ENCODE data around the gene STPG1. TPM values are rescaled to one million over a fixed set of nuclear protein-coding genes. Genes with fewer than 3 reads are reported as not detected.

Gene STPG1
- total RNA-seq, 1 donor from 2014 or later: 4.2 TPM

DNA sequence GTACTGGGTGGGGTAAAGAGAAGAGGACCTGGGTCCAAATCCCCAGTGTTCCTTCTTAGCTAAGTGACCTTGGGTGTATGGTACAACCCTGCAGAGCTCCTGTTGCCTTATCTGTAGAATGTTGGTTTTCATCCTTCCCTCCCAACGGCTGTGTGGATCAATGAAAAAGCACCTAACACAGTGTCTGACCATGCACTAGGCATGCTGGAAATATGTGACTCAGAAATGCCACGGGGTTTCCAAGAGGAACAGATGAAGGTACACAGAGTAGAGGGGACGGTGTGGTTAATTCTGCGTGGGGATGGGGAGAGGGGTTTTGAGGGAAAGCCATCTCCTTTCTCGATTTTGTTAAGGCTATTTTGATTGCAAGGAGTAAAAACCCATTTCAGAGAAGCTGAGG, 10.6 kb upstream of the STPG1 start:
- no peaks in the 10 kb centered on the region for H3K27me3 ChIP-seq
- DNase-seq (ENCODE audit: extremely low spot score in 2 of 2): no peak
- no peak overlapping the region for H3K27ac ChIP-seq
- intact Hi-C loops (cut with DNase I): no loop called here
- no peaks in the 10 kb centered on the region for H3K4me1 ChIP-seq
- TF ChIP-seq POLR2AphosphoS5 (IDR thresholded peaks at IDR 0.05; ENCODE audit: insufficient read depth in 1 of 2, low read depth in 1 of 2): no peak
- no peak for TF ChIP-seq CTCF (IDR thresholded peaks at IDR 0.05)
- no peak for TF ChIP-seq POLR2A (IDR thresholded peaks at IDR 0.05)
- no peak overlapping the region for H3K4me3 ChIP-seq
- peaks cover 0 to 5% of the 10 kb centered on the region in 2 donors for H3K36me3 ChIP-seq
- no peaks in the 10 kb centered on the region for H3K9me3 ChIP-seq

DNA sequence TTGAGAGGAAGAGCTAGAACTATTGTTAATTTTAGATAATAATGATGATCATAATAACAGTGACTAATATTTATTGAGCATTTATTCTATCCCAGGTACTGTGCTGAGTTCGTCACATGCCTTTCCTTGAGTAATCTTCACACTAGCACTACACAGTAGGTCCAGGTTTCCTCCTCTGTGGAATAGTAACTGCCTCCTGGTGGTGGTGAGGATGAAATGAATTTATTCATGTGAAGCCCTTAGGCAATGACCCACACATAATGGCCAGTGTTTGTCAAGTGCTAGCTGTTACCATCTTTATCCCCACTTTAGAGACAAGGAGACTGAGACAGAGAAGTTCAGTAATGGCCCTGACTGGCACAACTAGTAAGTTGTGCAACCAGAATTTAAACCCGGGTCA, 7.9 kb upstream of the STPG1 start:
- H3K36me3 ChIP-seq: peaks cover 0 to 5% of the 10 kb centered on the region in 2 donors
- H3K9me3 ChIP-seq: no peaks in the 10 kb centered on the region
- intact Hi-C loops (cut with DNase I): no loop called here
- H3K4me3 ChIP-seq: no peak overlapping the region
- TF ChIP-seq POLR2A (IDR thresholded peaks at IDR 0.05) (no peak), CTCF (IDR thresholded peaks at IDR 0.05) (no peak), POLR2AphosphoS5 (IDR thresholded peaks at IDR 0.05; ENCODE audit: insufficient read depth in 1 of 2, low read depth in 1 of 2) (no peak)
- H3K4me1 ChIP-seq: peaks cover 11% of the 10 kb centered on the region
- no peak for DNase-seq (ENCODE audit: extremely low spot score in 2 of 2)
- H3K27me3 ChIP-seq: no peaks in the 10 kb centered on the region
- H3K27ac ChIP-seq: no peak overlapping the region

DNA sequence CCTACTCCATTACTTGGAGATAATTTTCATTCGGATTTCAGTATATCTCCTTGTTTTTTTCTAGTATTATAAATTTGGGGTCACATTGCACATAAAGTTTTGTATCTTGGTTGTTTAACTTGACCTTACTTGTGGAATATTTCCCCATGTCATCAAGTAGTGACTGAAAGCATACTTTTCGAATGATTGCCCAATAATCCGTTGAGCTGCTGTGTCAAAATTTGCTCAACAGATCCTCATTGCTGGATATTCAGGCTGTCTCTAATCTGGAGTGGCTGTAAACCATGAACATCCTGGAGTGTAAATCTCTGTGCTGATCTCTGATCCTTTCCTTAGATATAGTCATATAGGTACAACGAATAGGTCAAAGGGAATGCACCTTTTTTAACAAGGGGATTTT, 7.0 kb upstream of the STPG1 start:
- Histone ChIP-seq H3K9me3 (no peaks in the 10 kb centered on the region), H3K4me1 (peaks cover 18% of the 10 kb centered on the region), H3K4me3 (no peak overlapping the region), H3K36me3 (peaks cover 0 to 5% of the 10 kb centered on the region in 2 donors), H3K27ac (no peak overlapping the region), H3K27me3 (no peaks in the 10 kb centered on the region)
- TF ChIP-seq POLR2A (IDR thresholded peaks at IDR 0.05) (no peak), CTCF (IDR thresholded peaks at IDR 0.05) (no peak), POLR2AphosphoS5 (IDR thresholded peaks at IDR 0.05; ENCODE audit: insufficient read depth in 1 of 2, low read depth in 1 of 2) (no peak)
- no peak for DNase-seq (ENCODE audit: extremely low spot score in 2 of 2)
- intact Hi-C loops (cut with DNase I): no loop called here

DNA sequence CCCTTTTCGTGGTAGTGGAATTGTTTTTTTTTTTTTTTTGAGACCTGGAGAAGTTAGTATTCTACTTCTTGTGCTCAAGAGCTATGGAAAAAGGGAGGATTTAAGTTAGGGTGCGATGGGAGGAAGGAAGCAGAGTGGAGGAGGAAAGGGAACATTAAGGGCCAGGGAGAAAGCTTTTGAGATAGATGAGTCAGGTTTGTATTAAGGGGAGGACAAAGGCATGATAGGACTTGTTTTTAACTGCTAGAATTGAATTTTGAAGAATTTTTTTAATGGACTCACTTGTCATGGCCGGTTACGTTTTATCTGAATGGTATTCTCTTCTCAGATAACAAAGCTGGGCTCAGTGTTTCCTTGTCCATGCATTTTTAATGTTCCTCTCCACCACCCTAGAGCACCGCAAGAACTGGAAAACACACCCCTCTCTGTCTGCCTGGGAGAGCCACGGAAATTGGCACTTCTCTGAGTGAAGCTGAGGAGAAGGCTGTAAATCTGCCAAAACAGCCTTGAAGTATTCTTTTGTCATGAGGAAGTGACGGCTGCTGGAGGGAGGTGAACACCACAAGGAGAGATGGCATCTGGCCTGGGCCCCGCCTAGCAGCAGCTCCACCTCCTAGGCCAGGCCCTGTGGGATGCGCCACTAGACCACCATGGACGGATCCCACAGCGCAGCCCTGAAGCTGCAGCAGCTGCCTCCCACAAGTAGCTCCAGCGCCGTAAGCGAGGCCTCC, 5.5 kb upstream of the STPG1 start:
- DNase-seq (ENCODE audit: extremely low spot score in 2 of 2): no peak
- no peaks in the 10 kb centered on the region for H3K9me3 ChIP-seq
- H3K4me1 ChIP-seq: peaks cover 18% of the 10 kb centered on the region
- TF ChIP-seq CTCF (IDR thresholded peaks at IDR 0.05): no peak
- peak in 1 of 2 donors; percentile 55 for TF ChIP-seq POLR2AphosphoS5 (IDR thresholded peaks at IDR 0.05; ENCODE audit: insufficient read depth in 1 of 2, low read depth in 1 of 2)
- H3K27me3 ChIP-seq: no peaks in the 10 kb centered on the region
- no peak overlapping the region for H3K4me3 ChIP-seq
- H3K36me3 ChIP-seq: peaks cover 0 to 5% of the 10 kb centered on the region in 2 donors
- H3K27ac ChIP-seq: peak overlapping the region; percentile 26
- intact Hi-C loops (cut with DNase I): no loop called here

GRCh38 chr1:24417681-24418080, 4.1 kb upstream of the STPG1 start:
- Histone ChIP-seq H3K9me3 (no peaks in the 10 kb centered on the region), H3K4me3 (no peak overlapping the region), H3K27ac (no peak overlapping the region), H3K36me3 (peaks cover 0 to 5% of the 10 kb centered on the region in 2 donors), H3K27me3 (no peaks in the 10 kb centered on the region), H3K4me1 (peaks cover 26% of the 10 kb centered on the region)
- TF ChIP-seq POLR2AphosphoS5 (IDR thresholded peaks at IDR 0.05; ENCODE audit: insufficient read depth in 1 of 2, low read depth in 1 of 2): no peak
- no peak for TF ChIP-seq CTCF (IDR thresholded peaks at IDR 0.05)
- no peak for TF ChIP-seq POLR2A (IDR thresholded peaks at IDR 0.05)
- intact Hi-C loops (cut with DNase I): no loop called here
- DNase-seq (ENCODE audit: extremely low spot score in 2 of 2): no peak

Data from vagina (tissue), 2 donors.